Dedifferentiated amniotic fluid mesenchymal stem cell (primary cell): ENCODE results near the gene HSPA4L.

Experiments used
- DNase-seq: peaks from one replicate; pipeline ENCODE4 v3.0.0-alpha.2; 2016; ENCODE audit errors: extremely low spot score

HSPA4L gene

DNA sequence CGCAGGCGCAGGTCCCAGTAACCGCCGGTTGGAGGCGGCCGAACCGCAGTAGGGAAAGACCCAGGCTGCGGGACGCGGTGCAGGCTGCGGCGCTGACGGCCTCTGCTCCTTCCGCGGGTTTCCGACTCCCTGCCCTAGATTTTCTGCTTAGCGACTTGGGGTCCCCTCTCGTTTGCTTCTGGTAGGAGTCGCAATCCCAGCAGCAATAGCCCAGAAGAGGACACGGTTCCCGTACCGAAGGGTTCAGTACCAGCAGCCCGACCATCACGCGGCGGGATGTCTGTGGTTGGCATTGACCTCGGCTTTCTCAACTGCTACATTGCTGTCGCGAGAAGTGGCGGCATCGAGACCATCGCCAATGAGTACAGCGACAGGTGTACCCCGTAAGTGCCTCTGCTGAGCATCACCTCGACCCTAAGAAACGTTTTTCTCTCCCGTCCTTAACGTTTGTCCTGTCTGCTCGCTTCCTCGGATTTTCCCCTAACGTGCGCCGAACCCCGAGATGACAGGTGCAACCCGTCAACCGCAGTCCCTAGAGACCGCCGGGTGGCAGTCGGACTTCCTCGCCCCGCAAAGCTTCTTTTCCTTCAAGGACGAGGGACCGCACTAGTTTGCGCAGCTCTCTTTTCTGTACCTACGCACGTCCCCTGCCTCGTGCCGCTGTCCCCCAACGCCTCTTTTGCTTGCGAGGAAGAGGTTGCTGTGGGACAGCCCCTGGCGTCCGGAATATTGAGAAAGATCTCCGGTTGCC lies at the start of gene HSPA4L:
TSS of gene HSPA4L (plus strand) at position 48 of the 751 bp plus-strand sequence. CDS start at position 277, 229 bp downstream.
- peak; percentile 41 for DNase-seq

DNA sequence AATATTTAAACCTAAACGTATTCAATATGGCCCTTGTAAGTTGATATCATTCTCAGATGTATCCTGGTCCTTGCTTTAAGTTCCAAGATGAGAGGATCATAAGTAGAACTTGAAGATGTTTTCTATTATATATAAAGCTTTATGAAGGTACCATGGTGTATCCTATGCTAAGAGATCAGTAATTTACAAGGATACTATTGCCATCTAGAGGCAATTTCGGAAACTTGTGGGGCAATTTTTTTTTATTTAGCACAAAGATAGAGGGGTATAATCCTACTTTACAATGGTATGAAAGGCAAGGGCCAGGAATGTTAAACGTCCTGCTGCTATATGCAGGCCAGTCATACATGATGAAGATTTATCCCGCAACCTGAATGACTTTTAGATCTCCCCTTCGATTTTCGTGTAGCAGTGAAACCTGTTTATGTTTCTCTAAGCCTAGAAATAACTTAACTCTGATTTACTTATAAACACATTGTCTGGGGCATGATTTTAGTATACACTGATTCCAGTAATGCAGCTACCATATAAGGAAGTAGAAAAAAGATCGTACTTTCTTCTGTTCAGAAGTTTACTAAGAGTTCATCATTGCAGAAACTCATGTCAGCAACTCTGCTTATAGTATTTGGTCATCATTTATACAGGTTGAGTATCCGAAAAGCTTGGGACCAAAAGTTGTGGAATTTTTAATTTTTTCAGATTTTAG lies 49.3 kb upstream of the HSPA4L start:
- peak; percentile 66 for DNase-seq

DNA sequence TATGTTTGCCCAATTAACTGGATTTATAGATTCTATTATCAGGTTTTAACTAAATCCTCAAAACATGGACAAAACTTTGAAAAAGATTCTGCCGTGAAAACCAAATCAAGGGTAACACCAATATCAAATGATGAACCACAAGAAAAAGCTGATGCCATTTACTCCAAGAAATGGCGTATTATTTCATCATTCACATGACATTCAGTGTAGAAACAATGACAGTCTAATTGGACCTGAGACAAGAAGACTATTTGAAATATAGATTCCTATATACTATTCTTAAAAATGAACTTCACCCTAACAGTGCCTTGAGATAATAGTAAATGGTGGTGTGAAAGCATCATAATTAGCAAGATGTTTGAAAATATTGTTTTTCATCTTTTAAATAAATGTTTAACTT lies 47.1 kb upstream of the HSPA4L start:
- DNase-seq: no peak

DNA sequence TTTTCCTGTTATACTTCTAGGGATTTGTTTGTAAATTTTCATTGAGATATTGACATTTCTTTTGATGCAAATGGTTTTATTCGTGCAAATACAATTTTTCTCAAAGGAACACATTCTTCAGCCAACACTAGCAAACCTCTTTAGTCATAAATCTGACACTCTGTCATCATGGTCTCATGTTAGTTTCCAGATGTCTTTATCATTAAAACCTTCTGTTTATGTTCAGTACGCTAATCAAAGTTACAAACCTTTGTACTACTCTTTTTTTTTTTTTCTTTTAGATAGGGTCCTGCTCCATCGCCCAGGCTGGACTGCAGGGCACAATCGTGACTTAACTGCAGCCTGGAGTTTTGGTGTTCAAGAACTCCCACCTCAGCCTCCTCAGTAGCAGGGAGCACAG lies 44.8 kb upstream of the HSPA4L start:
- DNase-seq: no peak

DNA sequence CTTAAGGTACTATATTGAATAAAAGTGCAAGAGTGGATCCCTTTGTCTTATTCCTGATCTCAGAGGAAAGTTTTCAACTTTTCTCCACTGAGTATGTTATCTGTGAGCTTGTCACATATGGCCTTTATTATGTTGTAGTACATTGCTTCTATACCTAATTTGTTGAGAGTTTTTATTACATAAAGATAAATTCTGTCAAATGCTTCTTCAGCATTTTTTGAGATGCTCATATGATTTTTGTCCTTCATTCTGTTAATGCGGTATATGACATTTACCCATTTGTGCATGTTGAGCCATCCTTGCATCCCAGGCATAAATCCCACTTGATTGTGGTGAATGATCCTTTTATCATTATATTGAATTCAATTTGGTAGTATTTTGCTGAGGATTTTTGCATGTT lies 40.9 kb upstream of the HSPA4L start:
- DNase-seq: no peak

DNA sequence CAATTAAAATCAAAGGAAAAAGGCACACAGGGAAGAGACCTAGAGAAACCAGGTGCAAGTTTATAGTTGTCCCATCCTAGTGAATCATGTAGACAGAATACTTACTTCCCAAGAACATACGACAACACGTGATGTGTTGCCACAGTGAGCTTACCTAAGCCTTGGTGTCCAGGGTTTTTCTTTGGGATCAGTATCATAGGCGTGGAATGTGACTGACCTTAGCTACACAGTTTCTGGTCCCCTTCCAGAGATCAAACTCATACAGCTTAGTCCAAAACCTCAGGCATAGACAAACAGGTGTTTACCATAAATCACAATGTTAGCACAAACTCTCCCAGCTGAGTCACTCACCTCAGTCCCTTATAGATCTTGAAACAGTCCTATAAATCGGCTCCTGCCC lies 34.2 kb upstream of the HSPA4L start:
- DNase-seq: no peak

DNA sequence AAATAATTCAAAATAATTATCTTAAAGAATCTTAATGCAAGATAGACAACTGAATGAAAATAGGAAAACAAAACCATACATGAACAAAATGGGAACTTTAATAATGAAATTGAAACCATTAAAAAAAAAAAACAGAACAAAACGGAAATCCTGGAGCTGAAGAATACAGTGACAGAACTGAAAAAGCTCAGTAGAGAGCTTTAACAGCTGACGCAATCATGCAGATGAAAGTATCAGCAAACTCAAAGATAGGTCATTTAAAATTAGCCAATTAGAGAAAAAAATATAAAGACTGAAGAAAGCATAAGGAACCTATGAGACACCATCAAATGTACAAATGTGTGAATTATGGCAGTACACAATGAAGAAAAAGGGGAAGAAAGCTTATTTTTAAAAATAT lies 33.2 kb upstream of the HSPA4L start:
- DNase-seq: no peak

DNA sequence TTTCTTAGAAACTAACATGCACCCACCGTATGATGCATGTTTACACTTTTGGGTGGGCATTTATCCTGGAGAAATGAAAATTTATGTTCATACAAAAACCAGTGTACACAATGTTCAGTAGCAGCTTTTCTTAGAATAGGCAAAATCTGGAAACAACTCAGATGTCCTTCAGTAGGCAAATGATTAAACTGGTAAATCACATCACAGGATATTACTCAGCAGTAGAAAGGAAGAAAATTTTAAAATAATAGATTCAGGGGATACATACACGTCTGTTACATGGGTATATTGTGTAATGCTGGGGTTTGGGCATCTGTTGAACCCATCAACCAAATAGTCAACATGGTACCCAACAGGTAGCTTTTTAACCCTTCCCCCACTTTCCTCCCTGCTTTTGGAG lies 25.2 kb upstream of the HSPA4L start:
- no peak for DNase-seq

DNA sequence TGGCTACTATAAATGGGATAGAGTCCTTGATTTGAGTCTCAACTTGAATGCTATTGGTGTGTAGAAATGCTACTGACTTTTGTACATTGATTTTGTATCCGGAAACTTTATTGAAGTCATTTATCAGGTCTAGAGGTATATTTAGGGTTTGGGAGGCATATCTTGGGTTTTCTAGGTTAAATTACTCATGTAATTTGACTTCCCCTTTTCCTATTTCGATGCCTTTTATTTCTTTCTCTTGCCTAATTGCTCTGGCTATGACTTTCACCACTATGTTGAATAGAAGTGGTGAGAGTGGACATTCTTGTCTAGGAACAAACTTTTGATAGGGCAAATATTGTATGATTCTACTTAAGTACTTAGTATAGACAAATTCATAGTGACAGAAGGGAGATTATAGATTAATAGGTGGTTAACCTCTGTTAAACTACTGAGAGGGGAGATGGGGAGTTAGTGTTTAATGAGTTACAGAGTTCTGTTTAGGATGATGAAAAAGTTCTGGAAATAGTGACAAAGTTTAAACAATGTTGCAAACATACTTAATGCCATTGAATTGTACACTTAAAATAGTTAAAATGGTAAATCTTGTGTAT lies 22.8 kb upstream of the HSPA4L start:
- no peak for DNase-seq

DNA sequence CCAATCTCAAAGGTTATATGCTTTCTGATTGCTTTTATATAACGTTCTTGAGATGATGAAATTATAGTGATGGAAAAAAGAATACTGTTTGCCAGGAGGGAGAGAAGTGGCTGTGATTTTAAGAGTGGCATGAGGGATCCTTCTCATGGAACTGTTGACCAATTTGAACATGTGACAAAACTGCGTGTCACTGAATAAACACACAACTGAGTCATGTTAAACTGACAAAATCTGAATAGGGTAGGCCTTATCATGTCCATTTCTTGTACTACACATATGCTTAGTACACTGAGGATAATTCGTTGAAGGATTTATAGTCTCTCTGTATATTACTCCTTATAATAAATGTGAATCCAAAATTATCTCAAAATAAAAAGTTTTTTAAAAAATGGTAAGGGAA lies 22.2 kb upstream of the HSPA4L start:
- no peak for DNase-seq

DNA sequence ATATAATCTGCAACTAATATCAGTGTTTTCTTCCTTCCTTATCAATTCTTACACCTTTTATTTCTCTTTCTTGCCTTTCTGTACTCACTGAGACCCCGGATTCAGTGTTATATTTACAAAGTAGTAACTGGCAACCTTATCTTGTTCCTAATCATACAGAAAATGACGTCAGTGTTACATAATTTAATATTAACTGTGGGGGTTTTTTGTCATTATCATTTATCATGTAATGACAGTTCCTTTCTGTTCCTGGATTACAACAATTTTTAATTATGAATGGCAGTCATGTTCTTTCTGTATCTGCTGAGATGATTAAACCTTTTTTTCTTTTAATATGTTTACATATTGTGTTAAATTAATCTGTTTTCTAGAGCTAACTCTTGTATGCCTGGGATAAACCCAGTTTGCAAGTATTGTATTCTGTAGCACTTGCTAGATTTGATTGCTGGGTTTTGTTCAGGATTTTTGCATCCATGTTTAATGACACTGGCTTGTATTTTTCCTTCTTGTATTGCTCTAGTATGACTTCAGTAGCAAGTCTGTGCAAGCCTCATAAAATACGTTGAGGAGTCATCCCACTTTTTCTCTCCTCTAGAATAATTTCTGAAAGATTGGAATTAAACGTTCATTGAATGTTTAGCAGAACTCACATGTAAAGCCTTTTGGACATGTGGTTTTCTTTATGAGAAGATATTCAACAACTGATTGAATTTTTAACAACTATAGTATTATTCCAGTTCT lies 10.4 kb upstream of the HSPA4L start:
- DNase-seq: no peak

DNA sequence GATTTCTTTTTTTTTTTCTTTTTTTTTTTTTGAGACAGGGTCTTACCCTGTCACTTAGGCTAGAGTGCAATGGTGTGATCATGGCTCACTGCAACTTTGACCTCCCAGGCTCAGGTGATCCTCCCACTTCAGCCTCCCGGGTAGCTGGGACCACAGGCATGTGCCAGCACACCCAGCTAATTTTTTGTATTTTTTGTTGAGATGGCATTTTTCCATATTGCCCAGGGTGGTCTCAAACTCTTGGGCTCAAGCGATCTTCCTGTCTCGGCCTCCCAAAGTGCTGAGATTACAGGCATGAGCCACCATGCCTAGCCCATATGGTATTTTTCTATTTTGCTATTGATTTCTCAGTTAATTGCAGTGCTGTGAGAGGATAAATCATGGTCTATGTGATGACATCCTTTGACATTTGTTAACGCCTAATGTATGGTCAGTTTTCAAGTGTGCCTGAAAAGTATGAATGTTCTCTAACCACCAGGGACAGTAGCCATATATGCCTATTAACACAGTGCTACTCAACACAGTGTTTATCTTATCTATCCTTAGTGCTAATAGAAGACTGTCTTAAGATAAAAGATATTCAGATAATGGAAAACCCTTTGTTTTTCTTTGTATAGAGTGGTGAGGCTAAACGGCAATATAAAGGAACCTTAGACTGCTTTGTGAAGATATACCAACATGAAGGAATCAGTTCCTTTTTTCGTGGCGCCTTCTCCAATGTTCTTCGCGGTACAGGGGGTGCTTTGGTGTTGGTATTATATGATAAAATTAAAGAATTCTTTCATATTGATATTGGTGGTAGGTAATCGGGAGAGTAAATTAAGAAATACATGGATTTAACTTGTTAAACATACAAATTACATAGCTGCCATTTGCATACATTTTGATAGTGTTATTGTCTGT lies 9.1 kb upstream of the HSPA4L start:
- no peak for DNase-seq

DNA sequence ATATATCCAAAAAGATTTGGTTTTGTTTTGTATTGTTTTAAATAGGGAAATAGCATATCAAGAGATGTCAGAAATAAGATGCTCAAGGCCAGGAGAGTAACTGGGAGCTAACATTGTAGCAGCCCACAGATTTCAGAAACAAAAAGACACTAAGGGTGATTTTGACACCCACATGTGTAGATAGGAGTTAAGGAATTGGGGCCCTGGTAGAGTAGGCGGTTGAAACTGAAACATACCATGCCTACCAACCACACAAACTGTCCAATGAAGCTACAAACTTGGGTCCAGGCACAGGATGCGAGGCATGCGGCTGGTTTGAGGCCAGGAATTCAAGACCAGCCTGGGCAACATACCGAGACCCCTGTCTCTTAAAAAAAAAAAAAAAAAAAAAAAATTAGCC lies 6.3 kb upstream of the HSPA4L start:
- no peak for DNase-seq

DNA sequence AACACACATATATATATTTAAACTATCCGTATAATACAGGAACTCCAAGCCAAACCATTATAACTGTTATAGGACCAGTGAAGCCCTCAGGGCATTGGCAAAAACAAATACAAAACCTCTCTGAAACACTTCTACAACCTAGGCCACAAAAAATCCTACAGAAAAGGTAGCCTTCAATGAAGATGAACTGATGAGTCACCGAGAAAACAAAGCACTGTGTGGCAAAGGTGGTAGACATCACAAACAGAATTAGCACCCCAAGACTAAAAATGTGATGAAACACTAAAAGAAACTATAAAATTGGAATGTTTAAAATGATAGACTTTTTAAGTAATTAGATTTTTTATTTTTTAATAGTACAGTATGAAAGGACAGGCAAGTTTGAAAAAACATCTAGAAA lies 5.5 kb upstream of the HSPA4L start:
- no peak for DNase-seq

DNA sequence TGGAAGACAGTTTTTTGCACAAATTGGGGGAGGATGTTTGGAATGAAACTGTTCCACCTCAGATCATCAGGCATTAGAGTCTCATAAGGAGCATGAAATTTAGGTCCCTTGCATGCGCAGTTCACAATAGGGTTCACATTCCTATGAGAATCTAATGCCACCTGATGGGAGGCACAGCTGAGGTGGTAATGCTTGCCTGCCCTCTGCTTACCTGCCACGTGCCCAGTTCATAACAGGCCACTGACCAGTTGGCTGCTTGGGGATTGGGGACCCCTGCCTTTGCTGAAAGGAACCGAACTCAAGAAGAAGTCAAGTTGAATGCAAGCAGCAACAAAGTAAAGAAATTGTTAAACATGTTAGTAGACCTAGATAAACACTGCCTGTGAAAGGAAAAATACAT lies 4.6 kb upstream of the HSPA4L start:
- no peak for DNase-seq

DNA sequence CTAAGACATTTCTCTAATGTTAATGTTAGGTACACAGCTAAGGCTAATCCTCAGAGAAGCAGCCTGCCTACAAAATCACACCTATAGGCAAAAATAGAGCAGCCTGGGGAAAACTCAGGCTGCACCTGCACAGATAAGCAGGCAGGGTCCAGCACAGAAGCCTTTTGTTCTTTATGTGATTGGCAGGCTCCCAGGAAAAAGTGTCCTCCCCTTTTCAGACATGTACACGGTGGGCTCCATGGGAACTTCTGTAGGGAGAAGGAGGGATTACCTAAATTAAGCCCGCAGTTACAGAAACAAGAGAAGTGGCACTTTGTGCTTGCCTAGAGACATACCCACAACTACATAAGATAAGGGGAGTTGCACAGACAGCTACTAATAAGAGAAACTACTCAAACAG lies 4.0 kb upstream of the HSPA4L start:
- DNase-seq: no peak

DNA sequence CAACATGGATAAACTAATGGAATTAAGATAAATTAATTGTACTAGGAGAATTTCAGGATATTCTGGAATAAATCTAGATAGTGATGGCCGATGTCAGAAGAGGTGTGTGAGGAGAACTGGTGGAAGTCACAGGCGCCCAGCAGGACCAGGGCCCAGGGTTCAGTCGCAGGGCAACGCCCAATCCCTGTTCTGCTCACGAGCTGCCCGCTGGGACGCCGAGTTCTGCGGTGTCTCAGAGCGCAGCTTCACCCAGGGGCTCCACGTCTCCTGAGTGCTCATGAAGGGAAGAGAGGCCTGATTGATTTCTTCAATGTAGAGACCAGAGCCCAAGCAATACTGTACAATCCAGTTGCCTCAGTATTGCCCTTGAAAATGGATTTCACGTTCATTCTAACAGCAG lies 1.5 kb upstream of the HSPA4L start:
- DNase-seq: no peak

DNA sequence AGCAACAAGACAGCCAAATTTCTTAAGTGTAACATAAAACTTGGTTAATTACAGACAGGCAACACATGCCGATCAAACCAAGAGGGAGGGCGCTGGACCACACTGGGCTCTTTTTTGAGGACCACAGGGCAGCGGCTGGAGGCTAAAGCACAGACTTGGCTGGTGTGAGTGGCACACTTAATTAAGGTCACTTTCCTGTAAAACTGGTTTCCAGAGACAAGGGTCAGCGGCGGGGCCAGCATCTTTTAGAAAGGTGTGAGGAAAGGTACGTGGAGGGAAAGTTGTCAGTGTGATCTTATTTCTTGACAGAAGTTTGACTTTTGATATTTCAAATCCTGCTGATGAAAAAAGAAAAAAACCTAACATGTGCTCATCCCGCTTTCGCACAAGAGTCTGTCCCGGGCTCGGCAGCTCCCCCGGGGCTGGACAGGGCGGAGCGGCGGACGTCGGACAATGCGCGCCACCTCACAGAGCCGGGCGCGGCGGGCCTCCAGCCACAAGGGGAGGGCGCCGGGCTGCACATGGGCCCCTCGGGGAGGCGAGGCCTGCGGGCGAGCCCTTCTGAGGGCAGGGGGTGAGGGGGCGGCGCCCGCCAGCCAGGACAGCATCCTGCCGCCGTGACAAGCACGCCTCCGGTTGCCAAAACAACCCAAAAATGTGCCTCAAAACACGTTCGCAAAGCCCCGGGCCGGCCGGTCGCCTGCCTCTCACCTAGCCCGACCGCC lies 660 bp upstream of the HSPA4L start:
- DNase-seq: no peak

DNA sequence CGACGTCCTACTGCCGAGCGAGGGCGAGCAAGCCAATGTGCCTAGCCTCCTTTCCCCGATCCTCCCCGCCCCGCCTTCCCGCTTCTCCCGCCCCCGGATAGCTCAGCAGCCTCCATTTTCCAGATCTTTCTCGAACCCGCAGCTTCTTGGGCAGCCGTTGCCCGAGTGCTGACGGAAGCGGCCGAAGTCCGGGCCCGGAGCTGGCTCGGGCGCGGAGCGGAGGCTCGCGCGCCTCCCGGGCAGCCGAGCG lies 172 bp upstream of the HSPA4L start:
- DNase-seq: peak; percentile 83

DNA sequence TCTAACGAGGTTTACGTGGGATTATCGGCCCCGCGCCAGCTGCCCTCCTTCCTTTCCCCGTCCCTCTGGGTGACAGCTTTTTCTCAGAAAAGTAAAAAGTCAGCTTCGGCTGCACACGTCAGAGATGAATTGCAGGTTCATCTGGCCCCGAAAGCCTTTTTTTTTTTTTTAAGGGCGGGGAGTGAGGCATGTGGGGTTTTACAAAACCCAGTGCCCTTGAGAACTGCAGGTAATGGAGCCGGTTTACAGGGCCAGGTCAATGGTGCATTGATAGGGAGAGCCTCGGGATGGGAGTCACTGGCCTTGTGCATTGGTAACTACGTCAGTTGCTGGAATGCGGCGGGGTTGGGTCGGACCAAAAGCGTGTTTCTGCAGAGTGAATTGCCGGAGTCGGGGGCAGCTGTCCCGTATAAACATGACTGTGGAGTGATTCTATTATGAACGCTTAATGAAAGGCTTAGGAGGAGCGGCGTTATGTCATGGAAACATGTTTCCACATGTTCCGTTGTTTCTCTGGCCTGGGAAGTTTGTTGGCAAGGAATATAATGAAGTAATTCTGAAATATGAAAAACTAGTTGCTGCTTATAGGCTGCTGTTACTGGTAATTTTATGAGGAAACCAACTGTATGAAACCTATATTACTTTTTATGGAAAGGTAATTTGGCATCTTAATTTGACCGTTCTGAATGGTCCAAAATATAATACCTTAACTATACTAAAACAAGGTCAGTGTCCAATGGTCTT lies 1.1 kb downstream of the HSPA4L start:
- peak; percentile 63 for DNase-seq
